HepG2 (cell line): ENCODE measurements around the gene FOXA3. TPM values are rescaled to one million over a fixed set of nuclear protein-coding genes. Genes with fewer than 3 reads are reported as not detected.

ENCODE experiments used
- ATAC-seq: fragments of 200-7000 bp; cut with Tn5 transposase; 3 replicates; pipeline ENCODE4 v1.9.1; 2020; ENCODE audit warnings: mild to moderate bottlenecking, moderate library complexity
- BruUV-seq: library from RNA; stranded (reverse); fragments of 400-500 nt; replicated peaks from 2 replicates; lab custom pipeline; 2021; lab: Mats Ljungman, UMichigan
- CTCF ChIA-PET: fragments of 300-600 bp; formaldehyde crosslinking; extraction: SDS; loops from one replicate; lab custom pipeline; 2021; ENCODE audit warnings: low total read pairs, inconsistent platforms, low intra/inter-chr PET ratio; lab: Yijun Ruan, JAX
- POLR2A ChIA-PET: fragments of 350-600 bp; sonication (Branson Sonifier 250); formaldehyde crosslinking; loops from one replicate; lab custom pipeline; 2020; ENCODE audit warnings: antibody characterized with exemption, inconsistent platforms; lab: Yijun Ruan, JAX
- DNase-seq: peaks from one replicate; pipeline ENCODE4 v3.0.0-alpha.2; 2015; ENCODE audit warnings: low spot score
- FAIRE-seq: peaks from 3 replicates; lab custom pipeline; 2011; peaks lifted over from hg19 to GRCh38; lab: Jason Lieb, UNC
- H2AFZ ChIP-seq: one replicate; pipeline ENCODE4 v1.6.1; 2011; ENCODE audit warnings: low read length, inconsistent platforms
- H3K27ac ChIP-seq: fragments of 300-600 bp; 3 replicates; pipeline ENCODE4 v1.8.0; 2011; ENCODE audit warnings: mixed run types, mild to moderate bottlenecking, mixed read lengths, low read length, inconsistent platforms; ENCODE audit not compliant: insufficient read depth; ENCODE audit errors: extremely low read length
- H3K27me3 ChIP-seq, 2 experiments: fragments of 200-600 bp in 1 of 2; 2 replicates in 1 of 2; 3 replicates in 1 of 2; pipeline versions ENCODE4 v1.6.0 to v1.8.0; 2011; ENCODE audit warnings: low read length in 2 of 2, mild to moderate bottlenecking in 2 of 2, moderate library complexity in 2 of 2, inconsistent platforms in 1 of 2; ENCODE audit not compliant: insufficient read depth in 2 of 2, control insufficient read depth in 1 of 2
- H3K36me3 ChIP-seq, 2 experiments: fragments of 200-600 bp in 1 of 2; replicated peaks in 1 of 2; 2 replicates in 1 of 2; 3 replicates in 1 of 2; pipeline versions ENCODE4 v1.5.1 to v1.8.0; 2011; ENCODE audit warnings: low read length in 2 of 2, inconsistent platforms in 1 of 2; ENCODE audit not compliant: insufficient read depth in 2 of 2, control insufficient read depth in 1 of 2
- H3K4me1 ChIP-seq: 2 replicates; pipeline ENCODE4 v1.5.1; 2012; ENCODE audit warnings: low read length, inconsistent platforms; ENCODE audit not compliant: insufficient read depth
- H3K4me2 ChIP-seq: 2 replicates; pipeline ENCODE4 v1.6.0; 2011; ENCODE audit warnings: low read depth, low read length, inconsistent platforms
- H3K4me3 ChIP-seq, 3 experiments: fragments of 200-600 bp in 1 of 3; sonication (generic), shearing (Covaris generic) in 1 of 3; replicated peaks in 1 of 3; 2 replicates each; pipeline ENCODE4 v1.5.1; 2011 to 2016; ENCODE audit warnings: low read length in 3 of 3, inconsistent platforms in 2 of 3, low read depth in 2 of 3, mild to moderate bottlenecking in 2 of 3, control low read depth in 1 of 3, mixed read lengths in 1 of 3; ENCODE audit not compliant: insufficient read depth in 1 of 3
- H3K79me2 ChIP-seq: one replicate; pipeline ENCODE4 v1.6.1; 2011; ENCODE audit warnings: low read length, inconsistent platforms; ENCODE audit not compliant: insufficient read depth
- H3K9ac ChIP-seq: 2 replicates; pipeline ENCODE4 v1.6.0; 2011; ENCODE audit warnings: mild to moderate bottlenecking, low read depth, low read length, inconsistent platforms; ENCODE audit not compliant: insufficient read depth
- H3K9me3 ChIP-seq: 2 replicates; pipeline ENCODE4 v1.5.1; 2012; ENCODE audit warnings: mild to moderate bottlenecking, low read length
- H4K20me1 ChIP-seq: 2 replicates; pipeline ENCODE4 v1.6.0; 2011; ENCODE audit warnings: inconsistent platforms, mild to moderate bottlenecking, low read length, moderate library complexity; ENCODE audit not compliant: insufficient read depth
- AGO2 ChIP-seq: fragments of 200-400 bp; formaldehyde crosslinking; optimal IDR thresholded peaks from 2 replicates; pipeline ENCODE3; 2017; ENCODE audit warnings: mild to moderate bottlenecking, low read depth, low read length, moderate library complexity
- CCDC6 ChIP-seq: sonication (generic); formaldehyde crosslinking; IDR thresholded peaks from 2 replicates; pipeline ENCODE4 v1.8.1; 2022; ENCODE audit warnings: mild to moderate bottlenecking, missing genetic modification reagents, moderate library complexity
- EP300 ChIP-seq, 3 experiments: sonication (generic) in 1 of 3; formaldehyde crosslinking in 1 of 3; IDR thresholded peaks; 2 replicates each; pipeline versions ENCODE4 v1.5.1 to v1.6.1; 2011 to 2020; ENCODE audit warnings: low read depth in 2 of 3, low read length in 2 of 3, borderline replicate concordance in 1 of 3, improper control_type of control experiment in 1 of 3, mild to moderate bottlenecking in 1 of 3, missing genetic modification reagents in 1 of 3, moderate library complexity in 1 of 3
- HOXD1 ChIP-seq: sonication (generic); formaldehyde crosslinking; IDR thresholded peaks from 2 replicates; pipeline ENCODE4 v1.5.0; 2020; ENCODE audit warnings: missing genetic modification reagents
- JUNB ChIP-seq: sonication (generic); formaldehyde crosslinking; IDR thresholded peaks from 2 replicates; pipeline ENCODE4 v1.8.0; 2022; ENCODE audit warnings: missing genetic modification reagents, mild to moderate bottlenecking, borderline replicate concordance
- SIN3B ChIP-seq: fragments of 150-350 bp; IDR thresholded peaks from 2 replicates; pipeline ENCODE4 v1.6.1; 2014; ENCODE audit warnings: low read length
- SMARCE1 ChIP-seq: fragments of 450-650 bp; IDR thresholded peaks from 2 replicates; pipeline ENCODE4 v1.6.1; 2017; ENCODE audit warnings: borderline replicate concordance
- ZMYM3 ChIP-seq: sonication (generic); formaldehyde crosslinking; IDR thresholded peaks from 2 replicates; pipeline ENCODE4 v1.5.1; 2020; ENCODE audit warnings: mild to moderate bottlenecking, missing genetic modification reagents
- ZNF343 ChIP-seq: sonication (generic); formaldehyde crosslinking; IDR thresholded peaks from 2 replicates; pipeline ENCODE4 v1.4.0; 2020; ENCODE audit warnings: mild to moderate bottlenecking, missing genetic modification reagents
- ZNF639 ChIP-seq: conservative IDR thresholded peaks from 2 replicates; pipeline ENCODE4 v1.6.1; 2018; ENCODE audit warnings: missing genetic modification reagents
- WGBS: methylation state at CpG from one replicate; pipeline ENCODE4 v1.1.6; 2017; ENCODE audit warnings: low lambda C conversion rate; 5-methylcytosine and 5-hydroxymethylcytosine counted together
- in situ Hi-C: cut with HindIII; loops from 2 replicates; pipeline ENCODE4 v1.10.0; 2017; ENCODE audit warnings: low pct_unique_long_range_greater_than_20kb; ENCODE audit not compliant: extremely low pct_ligation_motif_present
- intact Hi-C: fragments of 100-400 bp; cut with micrococcal nuclease; formaldehyde crosslinking; loops from one replicate; pipeline ENCODE4 v1.10.0; 2022; ENCODE audit not compliant: unreplicated experiment
- polyA plus RNA-seq, 8 experiments: library from polyadenylated mRNA; depleted of rRNA in 3 of 8; stranded (reverse) in 7 of 8; unstranded in 1 of 8; fragments of >200 nt; fragmentation: Illumina TruSeq in 4 of 8; extraction: Trizol in 4 of 8; gene quantifications; 2 replicates each; pipeline versions ENCODE4 v1.2.1 to v1.2.3, GENCODE V29; 2011 to 2016; ENCODE audit warnings: low read depth in 4 of 8, missing spikeins in 1 of 8, mixed read lengths in 1 of 8; ENCODE audit not compliant: insufficient read depth in 1 of 8
- total RNA-seq, 5 experiments: library from RNA; depleted of rRNA; stranded (reverse); fragments of >200 nt; fragmentation: Illumina TruSeq; extraction: Trizol; gene quantifications; 2 replicates each; pipeline ENCODE4 v1.2.3, GENCODE V29; 2016; ENCODE audit warnings: low read depth in 1 of 5
- TF ChIP-seq, protein P1 (sequence below): sonication (generic); formaldehyde crosslinking; IDR thresholded peaks from 2 replicates; pipeline ENCODE4 v1.5.1; 2020; ENCODE audit warnings: missing genetic modification reagents, mild to moderate bottlenecking, borderline replicate concordance

FOXA3 gene
- total and polyA plus RNA-seq, 2 of the 13 experiments (the other 11 are each of a cell fraction or from before 2014, with no cell fraction given): 29.8 to 47.6 TPM

DNA sequence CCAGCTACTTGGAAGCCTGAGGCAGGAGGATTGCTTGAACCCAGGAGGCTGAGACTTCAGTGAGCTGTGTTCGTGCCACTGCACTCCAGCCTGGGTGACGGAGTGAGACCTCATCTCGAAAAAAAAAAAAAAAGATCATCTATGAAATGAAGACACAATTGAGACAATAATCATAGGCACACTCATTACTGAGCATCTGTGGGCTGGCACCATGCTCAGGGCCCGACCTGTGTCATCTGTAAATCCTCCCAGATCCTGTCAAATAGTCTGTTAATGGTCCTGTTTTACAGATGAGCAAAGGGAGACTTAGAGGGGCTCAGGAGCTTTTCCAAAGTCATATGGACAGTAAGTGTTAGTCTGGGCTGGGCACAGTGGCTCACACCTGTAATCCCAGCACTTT, 54.6 kb downstream of the FOXA3 start:
- FAIRE-seq (no peak), ATAC-seq (no peak), DNase-seq (no peak)
- no peaks in the 10 kb centered on the region for H3K36me3 ChIP-seq
- no peak overlapping the region for H3K4me2 ChIP-seq
- intact Hi-C loops: no loop called here
- ChIA-PET POLR2A (interaction anchor here (0.8 kb wide), 1 partner anchor 76 kb away, joined by 3 read pairs; the partner anchor contains the start of gene CCDC61), CTCF (no interaction called here)
- in situ Hi-C loops: loop anchor here (10.0 kb wide), 1 partner anchor 86 kb away; no protein-coding TSS in a partner anchor
- no peak for TF ChIP-seq JUNB (CRISPR knock-in tag)
- TF ChIP-seq, protein P1, sequence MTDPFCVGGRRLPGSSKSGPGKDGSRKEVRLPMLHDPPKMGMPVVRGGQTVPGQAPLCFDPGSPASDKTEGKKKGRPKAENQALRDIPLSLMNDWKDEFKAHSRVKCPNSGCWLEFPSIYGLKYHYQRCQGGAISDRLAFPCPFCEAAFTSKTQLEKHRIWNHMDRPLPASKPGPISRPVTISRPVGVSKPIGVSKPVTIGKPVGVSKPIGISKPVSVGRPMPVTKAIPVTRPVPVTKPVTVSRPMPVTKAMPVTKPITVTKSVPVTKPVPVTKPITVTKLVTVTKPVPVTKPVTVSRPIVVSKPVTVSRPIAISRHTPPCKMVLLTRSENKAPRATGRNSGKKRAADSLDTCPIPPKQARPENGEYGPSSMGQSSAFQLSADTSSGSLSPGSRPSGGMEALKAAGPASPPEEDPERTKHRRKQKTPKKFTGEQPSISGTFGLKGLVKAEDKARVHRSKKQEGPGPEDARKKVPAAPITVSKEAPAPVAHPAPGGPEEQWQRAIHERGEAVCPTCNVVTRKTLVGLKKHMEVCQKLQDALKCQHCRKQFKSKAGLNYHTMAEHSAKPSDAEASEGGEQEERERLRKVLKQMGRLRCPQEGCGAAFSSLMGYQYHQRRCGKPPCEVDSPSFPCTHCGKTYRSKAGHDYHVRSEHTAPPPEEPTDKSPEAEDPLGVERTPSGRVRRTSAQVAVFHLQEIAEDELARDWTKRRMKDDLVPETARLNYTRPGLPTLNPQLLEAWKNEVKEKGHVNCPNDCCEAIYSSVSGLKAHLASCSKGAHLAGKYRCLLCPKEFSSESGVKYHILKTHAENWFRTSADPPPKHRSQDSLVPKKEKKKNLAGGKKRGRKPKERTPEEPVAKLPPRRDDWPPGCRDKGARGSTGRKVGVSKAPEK (CRISPR knock-in tag): no peak
- TF ChIP-seq HOXD1 (CRISPR knock-in tag): no peak
- TF ChIP-seq EP300 (IDR thresholded peaks at IDR 0.05; ENCODE audit: low read depth in 2 of 2, low read length in 2 of 2): no peak
- TF ChIP-seq EP300 (CRISPR knock-in tag; IDR thresholded peaks at IDR 0.05; ENCODE audit: borderline replicate concordance): no peak
- no peak for TF ChIP-seq AGO2
- TF ChIP-seq ZMYM3 (CRISPR knock-in tag): no peak
- no peak for TF ChIP-seq ZNF343
- no peak for TF ChIP-seq SIN3B
- no peak for TF ChIP-seq CCDC6 (CRISPR knock-in tag)
- TF ChIP-seq SMARCE1: no peak
- no peak for TF ChIP-seq ZNF639 (CRISPR knock-in tag)
- H3K27ac ChIP-seq: no peak overlapping the region
- peaks cover 24% of the 10 kb centered on the region for H3K4me1 ChIP-seq
- no TSS peak for BruUV-seq
- H3K4me3 ChIP-seq: no peak overlapping the region
- H3K27me3 ChIP-seq: peaks cover 0 to 11% of the 10 kb centered on the region in 2 experiments; a peak in 2 of 5 replicates
- no peaks in the 10 kb centered on the region for H3K9me3 ChIP-seq
- no peaks in the 10 kb centered on the region for H4K20me1 ChIP-seq
- no peak overlapping the region for H3K9ac ChIP-seq
- H2AFZ ChIP-seq: no peak overlapping the region
- H3K79me2 ChIP-seq: no peaks in the 10 kb centered on the region
- 14% methylated on average over 4 of the region's 4 CpGs for WGBS
